Measurements from ENCODE around the gene CCDC40. TPM values are rescaled to one million over a fixed set of nuclear protein-coding genes. Genes with fewer than 3 reads are reported as not detected.

Gene CCDC40
- total RNA-seq, 2 experiments from 2014 or later: 0.64 to 0.77 TPM

- no peaks in the 10 kb centered on the region for H3K4me1 Mint-ChIP-seq (ENCODE audit: low read depth)
- H3K4me3 ChIP-seq (ENCODE audit: low read length): no peak overlapping the region
- no peak overlapping the region for H3K4me3 Mint-ChIP-seq
- CTCF ChIA-PET: interaction anchor here (0.7 to 1.2 kb wide), 2 partner anchors 21 to 23 kb away, joined by 3 read pairs; partner anchors contain the start of gene GAA
- H3K27ac ChIP-seq (ENCODE audit: low read depth in 1 of 2, low read length in 2 of 2): no peak overlapping the region
- H3K9me3 ChIP-seq (ENCODE audit: control insufficient read depth in 1 of 2, insufficient read depth in 1 of 2, low read length in 2 of 2): no peaks in the 10 kb centered on the region
- no peaks in the 10 kb centered on the region for H3K36me3 Mint-ChIP-seq (ENCODE audit: low read depth)
- DNase-seq (no peak), ATAC-seq (ENCODE audit: poor library complexity) (no peak)
- H3K27me3 Mint-ChIP-seq: peaks cover 28% of the 10 kb centered on the region
- intact Hi-C loops (cut with DNase I, micrococcal nuclease): no loop called here
- POLR2A ChIA-PET: no interaction called here
- H3K9me3 Mint-ChIP-seq: no peaks in the 10 kb centered on the region
- H3K27me3 ChIP-seq (ENCODE audit: control insufficient read depth in 1 of 2, insufficient read depth in 2 of 2, low read length in 2 of 2): peaks cover 2 to 6% of the 10 kb centered on the region in 2 experiments
- no peak overlapping the region for H3K27ac Mint-ChIP-seq
- no peak for TF ChIP-seq CTCF (IDR thresholded peaks at IDR 0.05)
- no peaks in the 10 kb centered on the region for H3K4me1 ChIP-seq (ENCODE audit: insufficient read depth, low read length)
- H3K36me3 ChIP-seq (ENCODE audit: insufficient read depth, low read length): no peaks in the 10 kb centered on the region
These were observed 88.0 kb downstream of the CCDC40 start for GRCh38 chr17:80124351-80124981.

- H3K27ac Mint-ChIP-seq: no peak overlapping the region
- no peak overlapping the region for H3K4me3 ChIP-seq (ENCODE audit: low read length)
- H3K27me3 Mint-ChIP-seq: peaks cover 28% of the 10 kb centered on the region
- no peak for ATAC-seq (ENCODE audit: poor library complexity)
- H3K4me3 Mint-ChIP-seq: no peak overlapping the region
- H3K4me1 ChIP-seq (ENCODE audit: insufficient read depth, low read length): no peaks in the 10 kb centered on the region
- no peaks in the 10 kb centered on the region for H3K36me3 Mint-ChIP-seq (ENCODE audit: low read depth)
- H3K9me3 ChIP-seq (ENCODE audit: control insufficient read depth in 1 of 2, insufficient read depth in 1 of 2, low read length in 2 of 2): no peaks in the 10 kb centered on the region
- no peak overlapping the region for H3K27ac ChIP-seq (ENCODE audit: low read depth in 1 of 2, low read length in 2 of 2)
- intact Hi-C loops (cut with DNase I, micrococcal nuclease): no loop called here
- no peaks in the 10 kb centered on the region for H3K9me3 Mint-ChIP-seq
- DNase-seq: no peak
- TF ChIP-seq CTCF (IDR thresholded peaks at IDR 0.05): no peak
- H3K4me1 Mint-ChIP-seq (ENCODE audit: low read depth): no peaks in the 10 kb centered on the region
- peaks cover 2 to 6% of the 10 kb centered on the region in 2 experiments for H3K27me3 ChIP-seq (ENCODE audit: control insufficient read depth in 1 of 2, insufficient read depth in 2 of 2, low read length in 2 of 2)
- ChIA-PET POLR2A (no interaction called here), CTCF (no interaction called here)
- no peaks in the 10 kb centered on the region for H3K36me3 ChIP-seq (ENCODE audit: insufficient read depth, low read length)
These were observed 89.4 kb downstream of the CCDC40 start for GRCh38 chr17:80125656-80126448.

- Histone ChIP-seq H3K9me3 (ENCODE audit: control insufficient read depth in 1 of 2, insufficient read depth in 1 of 2, low read length in 2 of 2) (no peaks in the 10 kb centered on the region), H3K27me3 (ENCODE audit: control insufficient read depth in 1 of 2, insufficient read depth in 2 of 2, low read length in 2 of 2) (peaks cover 2 to 6% of the 10 kb centered on the region in 2 experiments), H3K4me3 (ENCODE audit: low read length) (no peak overlapping the region), H3K4me1 (ENCODE audit: insufficient read depth, low read length) (no peaks in the 10 kb centered on the region), H3K27ac (ENCODE audit: low read depth in 1 of 2, low read length in 2 of 2) (no peak overlapping the region), H3K36me3 (ENCODE audit: insufficient read depth, low read length) (no peaks in the 10 kb centered on the region)
- H3K27me3 Mint-ChIP-seq: peaks cover 28% of the 10 kb centered on the region
- DNase-seq (no peak), ATAC-seq (ENCODE audit: poor library complexity) (no peak)
- no peak for TF ChIP-seq CTCF (IDR thresholded peaks at IDR 0.05)
- ChIA-PET CTCF (no interaction called here), POLR2A (no interaction called here)
- no peaks in the 10 kb centered on the region for H3K4me1 Mint-ChIP-seq (ENCODE audit: low read depth)
- no peaks in the 10 kb centered on the region for H3K9me3 Mint-ChIP-seq
- H3K36me3 Mint-ChIP-seq (ENCODE audit: low read depth): no peaks in the 10 kb centered on the region
- H3K4me3 Mint-ChIP-seq: no peak overlapping the region
- intact Hi-C loops (cut with DNase I, micrococcal nuclease): no loop called here
- H3K27ac Mint-ChIP-seq: no peak overlapping the region
These were observed 89.9 kb downstream of the CCDC40 start for GRCh38 chr17:80126449-80126715.

Measured in CD4-positive, alpha-beta T cell (primary cell).